Effector memory CD8-positive, alpha-beta T cell (primary cell): ENCODE data around the gene INHBB.

Experiments used
- ATAC-seq: fragments of 150-1000 bp; cut with Tn5 transposase; replicated peaks from 2 replicates; pipeline ENCODE4 v1.10.0; 2021; ENCODE audit warnings: mild to moderate bottlenecking, moderate library complexity
- DNase-seq, 3 experiments: peaks; one replicate each; pipeline ENCODE4 v3.0.0; 2021
- H3K27ac Mint-ChIP-seq, 2 donors: one replicate each; pipeline ENCODE4 v1.8.0; 2022; ENCODE audit warnings: mild to moderate bottlenecking in 2 of 2, mixed read lengths in 2 of 2, moderate library complexity in 2 of 2
- H3K27me3 Mint-ChIP-seq, 2 donors: one replicate each; pipeline ENCODE4 v1.8.0; 2022; ENCODE audit warnings: mixed read lengths in 2 of 2
- H3K36me3 Mint-ChIP-seq: one replicate; pipeline ENCODE4 v1.8.0; 2022; ENCODE audit warnings: mild to moderate bottlenecking, moderate library complexity, mixed read lengths; ENCODE audit not compliant: insufficient read depth
- H3K4me1 Mint-ChIP-seq, 2 donors: one replicate each; pipeline ENCODE4 v1.8.0; 2022; ENCODE audit warnings: low read depth in 2 of 2, mixed read lengths in 2 of 2
- H3K4me3 Mint-ChIP-seq, 2 donors: one replicate each; pipeline ENCODE4 v1.8.0; 2022; ENCODE audit warnings: mild to moderate bottlenecking in 2 of 2, mixed read lengths in 2 of 2, moderate library complexity in 2 of 2
- H3K9me3 Mint-ChIP-seq, 2 donors: one replicate each; pipeline ENCODE4 v1.8.0; 2022; ENCODE audit warnings: mixed read lengths in 2 of 2

The INHBB gene

GRCh38 chr2:120348737-120349439 is 3.0 kb downstream of the INHBB start:
- Mint-ChIP-seq H3K4me1 (peaks cover 6 to 8% of the 10 kb centered on the region in 2 donors), H3K27ac (no peak overlapping the region), H3K27me3 (peaks cover 49 to 62% of the 10 kb centered on the region in 2 donors), H3K9me3 (no peaks in the 10 kb centered on the region), H3K4me3 (no peak overlapping the region), H3K36me3 (no peaks in the 10 kb centered on the region)
- DNase-seq: no peak
- no peak for ATAC-seq

- Mint-ChIP-seq H3K27me3 (peaks cover 49 to 68% of the 10 kb centered on the region in 2 donors), H3K36me3 (no peaks in the 10 kb centered on the region), H3K4me1 (peaks cover 6 to 8% of the 10 kb centered on the region in 2 donors), H3K9me3 (no peaks in the 10 kb centered on the region), H3K27ac (no peak overlapping the region), H3K4me3 (no peak overlapping the region)
- ATAC-seq: no peak
- DNase-seq: no peak
Measured at GRCh38 chr2:120349440-120349921, 3.5 kb downstream of the INHBB start.

- Mint-ChIP-seq H3K9me3 (no peaks in the 10 kb centered on the region), H3K27ac (no peak overlapping the region), H3K27me3 (peaks cover 49 to 73% of the 10 kb centered on the region in 2 donors), H3K4me3 (no peak overlapping the region), H3K36me3 (no peaks in the 10 kb centered on the region), H3K4me1 (peaks cover 6 to 8% of the 10 kb centered on the region in 2 donors)
- ATAC-seq (no peak), DNase-seq (no peak)
Measured at GRCh38 chr2:120350080-120350479, 4.1 kb downstream of the INHBB start.

GRCh38 chr2:120350801-120351320 is 4.9 kb downstream of the INHBB start:
- Mint-ChIP-seq H3K36me3 (no peaks in the 10 kb centered on the region), H3K27me3 (peaks cover 49 to 80% of the 10 kb centered on the region in 2 donors), H3K27ac (no peak overlapping the region), H3K4me3 (no peak overlapping the region), H3K4me1 (peaks cover 6 to 8% of the 10 kb centered on the region in 2 donors), H3K9me3 (no peaks in the 10 kb centered on the region)
- DNase-seq (no peak), ATAC-seq (no peak)

- H3K4me1 Mint-ChIP-seq: no peaks in the 10 kb centered on the region
- ATAC-seq (no peak), DNase-seq (no peak)
- no peak overlapping the region for H3K4me3 Mint-ChIP-seq
- no peak overlapping the region for H3K27ac Mint-ChIP-seq
- H3K27me3 Mint-ChIP-seq: peaks cover 39 to 87% of the 10 kb centered on the region in 2 donors
- H3K36me3 Mint-ChIP-seq: no peaks in the 10 kb centered on the region
- no peaks in the 10 kb centered on the region for H3K9me3 Mint-ChIP-seq
Measured at GRCh38 chr2:120352696-120353590, 7.0 kb downstream of the INHBB start.

- no peak for DNase-seq
- peaks cover 44 to 87% of the 10 kb centered on the region in 2 donors for H3K27me3 Mint-ChIP-seq
- no peak overlapping the region for H3K4me3 Mint-ChIP-seq
- no peaks in the 10 kb centered on the region for H3K4me1 Mint-ChIP-seq
- no peak for ATAC-seq
- no peak overlapping the region for H3K27ac Mint-ChIP-seq
- no peaks in the 10 kb centered on the region for H3K36me3 Mint-ChIP-seq
- no peaks in the 10 kb centered on the region for H3K9me3 Mint-ChIP-seq
Measured at GRCh38 chr2:120353591-120353898, 7.6 kb downstream of the INHBB start.

GRCh38 chr2:120353931-120354330 is 8.0 kb downstream of the INHBB start:
- H3K36me3 Mint-ChIP-seq: no peaks in the 10 kb centered on the region
- no peaks in the 10 kb centered on the region for H3K9me3 Mint-ChIP-seq
- no peak for ATAC-seq
- no peak overlapping the region for H3K27ac Mint-ChIP-seq
- H3K27me3 Mint-ChIP-seq: peaks cover 42 to 87% of the 10 kb centered on the region in 2 donors
- no peak overlapping the region for H3K4me3 Mint-ChIP-seq
- no peaks in the 10 kb centered on the region for H3K4me1 Mint-ChIP-seq
- no peak for DNase-seq

- ATAC-seq (no peak), DNase-seq (no peak)
- no peaks in the 10 kb centered on the region for H3K4me1 Mint-ChIP-seq
- no peak overlapping the region for H3K27ac Mint-ChIP-seq
- no peak overlapping the region for H3K4me3 Mint-ChIP-seq
- no peaks in the 10 kb centered on the region for H3K36me3 Mint-ChIP-seq
- peaks cover 40 to 87% of the 10 kb centered on the region in 2 donors for H3K27me3 Mint-ChIP-seq
- H3K9me3 Mint-ChIP-seq: no peaks in the 10 kb centered on the region
Measured at GRCh38 chr2:120354467-120354866, 8.5 kb downstream of the INHBB start.

- DNase-seq (no peak), ATAC-seq (no peak)
- Mint-ChIP-seq H3K27me3 (peaks cover 40 to 87% of the 10 kb centered on the region in 2 donors), H3K36me3 (no peaks in the 10 kb centered on the region), H3K4me1 (no peaks in the 10 kb centered on the region), H3K27ac (no peak overlapping the region), H3K4me3 (no peak overlapping the region), H3K9me3 (no peaks in the 10 kb centered on the region)
Measured at GRCh38 chr2:120354935-120355779, 9.2 kb downstream of the INHBB start.

- no peaks in the 10 kb centered on the region for H3K9me3 Mint-ChIP-seq
- H3K36me3 Mint-ChIP-seq: no peaks in the 10 kb centered on the region
- no peak overlapping the region for H3K27ac Mint-ChIP-seq
- no peak for ATAC-seq
- peaks cover 33 to 82% of the 10 kb centered on the region in 2 donors for H3K27me3 Mint-ChIP-seq
- H3K4me3 Mint-ChIP-seq: no peak overlapping the region
- no peak for DNase-seq
- no peaks in the 10 kb centered on the region for H3K4me1 Mint-ChIP-seq
Measured at GRCh38 chr2:120355780-120356266, 9.9 kb downstream of the INHBB start.

GRCh38 chr2:120357768-120358167 is 11.8 kb downstream of the INHBB start:
- Mint-ChIP-seq H3K4me1 (no peaks in the 10 kb centered on the region), H3K4me3 (no peak overlapping the region), H3K27ac (no peak overlapping the region), H3K27me3 (peaks cover 29 to 75% of the 10 kb centered on the region in 2 donors), H3K9me3 (no peaks in the 10 kb centered on the region), H3K36me3 (no peaks in the 10 kb centered on the region)
- ATAC-seq (no peak), DNase-seq (no peak)

GRCh38 chr2:120358734-120359465 is 13.0 kb downstream of the INHBB start:
- ATAC-seq (no peak), DNase-seq (no peak)
- Mint-ChIP-seq H3K27ac (no peak overlapping the region), H3K27me3 (peaks cover 21 to 76% of the 10 kb centered on the region in 2 donors), H3K4me3 (no peak overlapping the region), H3K36me3 (no peaks in the 10 kb centered on the region), H3K4me1 (no peaks in the 10 kb centered on the region), H3K9me3 (no peaks in the 10 kb centered on the region)
